HG03095 (cell line): Measurements from ENCODE around the gene BAIAP2.
"Not testable (repeated sequence)": the region's sequence is repeated elsewhere in the genome, so short reads cannot be mapped to it uniquely, and the experiment has no call there.

Source experiments
- ATAC-seq: cut with Tn5 transposase; IDR thresholded peaks from one replicate; pipeline ENCODE4 v1.9.1; 2021; ENCODE audit warnings: moderate library complexity; ENCODE audit not compliant: unreplicated experiment

The BAIAP2 gene

DNA sequence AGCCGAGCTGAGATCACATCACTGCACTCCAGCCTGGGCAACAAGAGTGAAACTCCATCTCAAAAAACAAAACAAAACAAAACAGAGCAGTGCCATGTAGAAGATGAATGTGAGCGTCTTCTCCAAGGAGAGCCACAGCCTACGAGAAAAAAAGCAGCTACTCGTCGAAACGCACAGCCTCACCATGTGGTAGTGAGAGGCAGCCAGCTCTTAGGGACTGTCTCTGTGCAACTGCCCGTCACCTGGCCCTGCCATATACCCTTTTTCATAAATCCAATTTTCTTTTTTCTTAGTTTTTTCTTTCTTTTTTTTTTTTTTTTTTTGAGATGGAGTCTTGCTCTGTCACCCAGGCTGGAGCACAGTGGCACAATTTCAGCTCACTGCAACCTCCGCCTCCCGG, 119.1 kb downstream of the BAIAP2 start:
- not testable (repeated sequence) for ATAC-seq

DNA sequence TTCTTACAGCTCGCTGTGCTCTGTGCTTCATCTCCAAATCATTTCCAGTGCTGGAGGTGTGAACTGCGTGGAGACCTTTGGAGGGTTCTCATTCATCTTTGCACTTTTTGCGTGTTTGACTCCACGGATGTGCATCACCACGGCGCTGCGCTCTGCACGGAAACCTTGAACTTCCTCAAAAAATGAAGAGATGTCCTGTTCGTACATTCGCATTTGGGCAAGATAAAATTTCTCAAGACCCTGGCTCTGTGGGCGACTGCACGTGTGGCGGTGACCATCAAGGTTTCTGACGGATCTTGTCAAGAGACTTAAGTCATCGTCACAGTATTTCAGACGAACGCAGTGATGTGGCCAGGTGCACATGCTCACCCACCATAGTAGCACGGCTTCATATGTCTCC, 120.0 kb downstream of the BAIAP2 start:
- ATAC-seq: no peak

DNA sequence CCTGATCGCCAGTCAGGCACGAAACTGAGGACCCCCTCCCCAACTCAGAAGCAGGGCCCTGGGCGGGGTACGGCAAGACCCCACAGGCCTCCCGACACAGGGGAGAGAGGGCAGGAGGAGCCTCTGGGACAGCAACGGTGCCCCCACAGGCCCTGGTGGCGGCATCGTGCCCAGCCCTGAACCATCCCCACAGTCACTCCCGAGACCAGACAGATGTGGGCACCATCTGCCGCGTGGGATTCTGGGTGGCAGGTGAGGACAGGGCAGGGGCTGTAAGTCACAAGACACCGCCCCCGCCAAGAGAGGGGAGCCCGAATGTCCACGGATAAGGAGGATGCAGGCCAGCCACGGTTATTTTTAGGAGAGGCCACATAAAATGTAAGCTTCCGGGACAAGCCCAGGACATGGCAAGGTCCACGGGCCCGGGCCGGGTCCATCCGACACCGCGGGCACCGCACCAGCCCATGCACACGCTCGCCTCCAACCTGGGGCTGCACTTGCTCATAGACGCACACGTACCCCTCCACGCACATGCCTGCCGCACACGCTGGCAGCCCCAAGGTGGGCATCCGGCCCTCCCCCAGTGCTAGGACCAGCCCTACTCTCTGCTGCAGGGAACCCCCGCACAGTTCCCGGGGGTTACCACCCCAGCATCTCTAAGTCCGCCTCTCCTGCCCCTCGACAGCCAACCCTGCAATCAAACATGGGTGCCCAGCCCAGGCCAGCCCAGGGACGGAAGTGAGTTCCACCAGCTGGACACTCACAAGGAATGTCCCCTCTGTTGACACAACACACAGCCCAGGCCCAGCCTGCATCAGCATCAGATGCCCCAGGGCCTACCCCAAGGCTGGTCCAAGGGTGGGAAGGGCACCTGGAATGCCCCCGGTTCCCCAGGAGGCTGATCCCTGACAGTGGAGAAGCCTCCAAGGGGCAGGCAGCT, 122.2 kb downstream of the BAIAP2 start:
- no peak for ATAC-seq

DNA sequence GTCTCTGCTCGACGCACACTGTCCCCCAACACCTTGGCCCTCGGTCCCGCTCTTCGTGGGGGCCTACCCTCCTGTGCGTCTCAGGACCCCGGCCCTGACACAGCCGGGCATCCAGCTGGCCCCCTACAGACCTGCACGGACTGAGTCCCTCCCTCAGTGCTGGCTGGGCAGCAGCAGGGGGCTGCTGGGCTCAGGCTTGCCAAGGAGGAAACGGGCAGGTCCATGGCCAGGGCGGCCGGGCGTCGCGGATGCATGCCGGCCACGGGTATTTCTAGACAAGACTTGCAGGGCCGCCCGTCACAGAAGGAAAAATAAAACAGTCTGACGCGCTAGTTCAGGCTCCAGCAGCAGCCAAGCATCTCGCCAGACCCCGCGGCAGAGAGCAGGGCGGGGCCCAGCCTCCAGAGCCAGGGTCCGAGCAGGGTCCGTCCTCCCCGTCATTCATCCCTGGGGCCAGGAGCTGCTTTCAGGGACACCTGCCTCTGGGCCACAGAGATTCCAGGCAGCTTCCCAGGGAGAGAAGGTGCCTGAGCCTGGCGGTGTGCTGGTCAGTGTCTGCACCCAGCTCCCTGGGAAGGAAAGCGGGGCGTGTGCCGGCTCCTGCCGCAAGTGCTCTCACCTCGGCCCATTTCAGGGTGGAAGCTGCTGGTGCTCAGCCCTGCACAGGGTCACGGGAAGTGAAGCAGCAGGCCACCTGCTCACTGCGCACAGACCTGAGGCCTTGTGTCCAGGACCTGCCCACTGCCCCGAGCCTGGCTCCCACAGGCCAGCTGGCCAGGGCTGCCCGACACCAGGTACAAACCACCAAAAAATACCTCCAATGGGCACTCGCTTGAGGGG, 123.1 kb downstream of the BAIAP2 start:
- ATAC-seq: no peak

DNA sequence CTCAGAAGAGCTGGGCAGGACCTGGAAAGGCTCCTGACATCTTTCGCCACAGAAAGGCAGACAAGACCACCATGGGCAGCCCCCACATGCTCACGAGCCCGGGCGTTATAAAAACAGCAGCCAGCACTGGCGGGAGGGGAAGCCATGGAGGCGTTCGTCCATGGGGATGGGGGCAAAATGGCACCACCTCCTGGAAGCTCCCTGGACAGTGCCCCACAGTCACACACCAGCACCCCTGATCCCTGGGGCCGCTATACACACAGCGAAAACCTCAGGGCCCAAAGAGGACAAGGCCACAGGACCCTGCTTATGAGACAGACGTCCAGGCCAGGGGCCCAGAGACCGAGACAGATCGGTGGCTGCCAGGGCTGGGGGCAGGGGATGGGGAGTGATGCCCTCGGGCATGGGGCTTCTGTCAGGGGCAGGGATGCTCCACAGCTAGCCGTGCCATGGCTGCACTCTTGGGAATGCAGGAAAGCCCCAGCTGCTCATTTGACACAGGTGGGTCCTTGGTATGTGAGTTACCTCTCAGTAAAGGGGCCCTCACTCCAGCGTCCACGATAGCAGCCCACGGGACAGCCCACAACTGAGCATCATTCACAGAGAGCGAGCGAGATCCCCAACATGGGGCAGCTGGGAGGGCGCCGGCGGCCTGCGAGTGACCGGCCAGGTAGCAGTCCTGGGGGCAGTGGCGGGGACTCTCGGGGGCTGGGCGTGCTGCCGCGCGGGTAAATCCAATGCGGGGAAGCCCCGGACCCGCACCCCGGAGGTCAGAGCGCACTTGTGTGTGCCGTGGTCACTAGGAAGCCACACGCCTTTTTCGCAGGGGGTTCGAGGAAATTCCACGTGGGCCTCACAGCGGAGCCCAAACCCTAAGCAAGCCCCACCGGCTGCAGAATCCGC, 124.0 kb downstream of the BAIAP2 start:
- no peak for ATAC-seq

DNA sequence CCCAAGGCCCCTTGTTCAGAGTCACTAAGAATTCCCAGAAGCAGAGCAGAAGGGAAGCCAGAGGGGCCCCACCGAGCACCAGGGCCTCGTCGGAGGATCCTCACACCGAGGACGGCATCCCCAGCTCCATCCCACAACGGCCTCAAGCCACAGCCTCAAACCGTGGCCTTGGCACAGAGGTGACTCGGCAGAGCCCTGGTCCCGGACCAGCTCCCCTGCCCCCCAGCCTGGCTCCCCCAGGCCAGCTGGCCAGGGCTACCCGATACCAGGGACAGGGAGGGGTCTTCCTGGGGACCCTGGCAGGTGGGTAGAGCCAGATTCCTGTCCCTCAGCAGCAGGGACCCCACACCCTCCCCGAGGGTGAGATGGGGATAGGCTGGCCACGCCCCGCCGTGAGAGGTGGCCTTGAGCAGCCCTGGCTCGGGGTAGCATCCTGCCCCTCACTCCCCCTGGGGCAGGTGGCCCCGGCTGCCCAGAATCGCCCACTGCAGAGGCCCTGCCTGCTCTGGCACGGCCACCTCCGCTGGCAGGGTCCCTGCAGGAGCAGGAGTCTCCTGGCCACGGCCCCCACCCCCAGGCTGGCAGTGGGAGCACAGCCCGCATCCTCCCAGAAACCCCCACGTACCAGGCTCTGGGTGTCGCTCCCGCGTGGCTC, 124.8 kb downstream of the BAIAP2 start:
- ATAC-seq: no peak

DNA sequence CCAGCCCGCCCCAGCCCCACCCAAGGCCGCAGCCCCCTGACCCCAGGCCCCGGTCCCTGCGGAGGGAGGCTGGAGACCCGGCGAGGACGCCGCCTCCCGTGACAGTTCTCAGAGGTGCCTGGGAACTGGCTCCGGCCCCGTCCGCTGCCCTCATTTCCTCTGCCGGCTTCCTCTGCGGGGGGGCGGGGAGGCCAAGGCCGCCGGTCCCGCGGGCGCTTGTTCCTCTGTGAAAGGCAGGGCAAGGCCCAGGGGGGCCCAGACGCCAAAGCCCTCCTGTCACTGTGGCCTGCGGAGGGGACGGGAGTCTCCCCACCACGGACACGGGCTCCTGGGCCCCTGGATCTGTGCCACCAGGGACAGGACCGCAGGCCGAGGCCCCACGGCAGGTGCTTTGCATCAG, 125.4 kb downstream of the BAIAP2 start:
- ATAC-seq: no peak

DNA sequence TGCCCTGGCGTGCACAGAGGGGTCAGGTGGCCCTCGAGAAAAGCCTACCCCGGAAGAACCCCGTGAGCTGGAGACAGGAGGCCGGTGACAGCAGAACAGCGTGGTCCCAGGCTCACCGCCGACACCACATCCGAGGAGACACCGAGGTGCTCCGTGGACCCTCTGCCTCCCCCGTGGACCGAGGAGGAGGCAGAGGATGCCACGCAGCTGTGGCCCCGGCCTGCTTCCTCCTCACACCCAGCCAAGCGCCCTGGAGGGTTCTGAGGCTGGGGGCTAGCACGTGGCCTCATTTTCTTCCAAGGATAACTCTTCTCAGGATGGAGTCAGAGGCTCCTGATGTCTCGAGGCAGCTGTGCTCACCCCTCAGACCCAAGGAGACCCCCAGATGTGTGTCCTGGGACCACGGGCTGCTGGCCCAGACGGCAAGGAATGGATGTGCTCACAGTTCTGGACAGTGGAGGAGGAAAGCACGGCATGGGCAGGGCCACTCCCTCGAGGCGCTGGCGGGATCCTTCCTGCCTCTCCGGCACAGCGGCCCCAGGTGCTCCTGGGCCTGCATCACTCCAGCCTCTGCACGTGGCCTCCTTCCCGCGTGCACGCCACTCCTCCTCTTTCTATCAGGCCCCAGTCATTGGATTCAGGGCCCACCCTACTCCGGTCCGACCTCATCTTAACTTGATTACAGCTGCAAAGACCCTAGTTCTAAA, 125.9 kb downstream of the BAIAP2 start:
- no peak for ATAC-seq

DNA sequence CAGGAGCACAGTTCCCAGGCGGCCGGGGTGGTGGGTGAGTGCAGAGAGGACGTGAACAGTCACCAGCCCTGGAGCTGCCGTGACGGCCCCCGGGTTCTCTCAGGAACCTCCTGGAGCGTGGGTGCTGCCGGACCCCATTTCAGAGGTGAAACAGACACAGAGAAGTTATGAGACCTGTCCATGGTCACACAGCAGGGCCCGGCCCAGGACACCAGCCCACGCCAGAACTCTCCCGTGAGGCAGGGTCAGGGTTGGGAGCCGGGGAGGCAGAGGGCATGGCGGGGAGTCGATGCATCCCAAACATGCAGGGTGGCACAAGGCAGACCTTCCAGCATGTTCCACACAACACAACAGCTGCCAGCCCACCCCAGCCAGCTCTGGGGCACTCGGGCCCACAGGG, 126.6 kb downstream of the BAIAP2 start:
- no peak for ATAC-seq

DNA sequence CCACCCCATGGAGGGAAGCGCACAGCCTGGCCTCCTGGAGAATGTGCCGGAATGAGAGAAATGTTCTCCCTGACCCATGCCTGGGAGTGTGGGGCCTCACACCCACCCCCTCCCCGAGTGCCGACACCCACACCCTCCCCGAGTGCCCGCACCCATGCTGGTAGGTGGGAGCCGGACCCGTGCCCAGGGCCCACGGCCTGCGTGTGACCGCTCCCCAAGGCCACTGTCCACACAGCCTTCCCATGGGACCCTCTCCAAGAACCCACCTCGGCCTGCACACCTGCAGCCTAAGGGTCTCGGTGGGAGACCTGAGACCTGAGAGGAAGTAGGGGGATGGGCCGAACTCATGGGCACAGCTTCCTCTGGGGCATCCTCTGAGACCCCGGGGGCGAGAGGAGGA, 127.0 kb downstream of the BAIAP2 start:
- no peak for ATAC-seq

DNA sequence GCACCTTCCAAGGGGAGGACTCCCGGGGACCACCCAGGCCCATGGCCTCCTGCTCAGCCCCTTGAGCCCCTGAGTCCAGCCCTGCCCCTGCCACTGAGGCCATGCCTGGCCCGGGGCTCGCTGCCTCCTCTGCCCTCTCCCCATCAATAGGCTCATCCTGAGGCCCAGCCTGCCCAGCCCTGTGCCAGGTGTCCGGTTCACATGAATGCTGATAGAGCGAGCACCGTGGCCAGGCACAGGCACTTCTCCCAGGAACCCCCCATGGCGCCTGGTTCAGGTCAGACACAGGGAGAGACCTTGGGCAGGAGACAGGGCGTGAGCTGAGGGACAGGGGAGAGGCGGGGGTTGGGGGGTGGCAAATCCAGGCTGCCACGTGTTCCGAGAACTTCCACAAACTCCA, 127.5 kb downstream of the BAIAP2 start:
- ATAC-seq: no peak

DNA sequence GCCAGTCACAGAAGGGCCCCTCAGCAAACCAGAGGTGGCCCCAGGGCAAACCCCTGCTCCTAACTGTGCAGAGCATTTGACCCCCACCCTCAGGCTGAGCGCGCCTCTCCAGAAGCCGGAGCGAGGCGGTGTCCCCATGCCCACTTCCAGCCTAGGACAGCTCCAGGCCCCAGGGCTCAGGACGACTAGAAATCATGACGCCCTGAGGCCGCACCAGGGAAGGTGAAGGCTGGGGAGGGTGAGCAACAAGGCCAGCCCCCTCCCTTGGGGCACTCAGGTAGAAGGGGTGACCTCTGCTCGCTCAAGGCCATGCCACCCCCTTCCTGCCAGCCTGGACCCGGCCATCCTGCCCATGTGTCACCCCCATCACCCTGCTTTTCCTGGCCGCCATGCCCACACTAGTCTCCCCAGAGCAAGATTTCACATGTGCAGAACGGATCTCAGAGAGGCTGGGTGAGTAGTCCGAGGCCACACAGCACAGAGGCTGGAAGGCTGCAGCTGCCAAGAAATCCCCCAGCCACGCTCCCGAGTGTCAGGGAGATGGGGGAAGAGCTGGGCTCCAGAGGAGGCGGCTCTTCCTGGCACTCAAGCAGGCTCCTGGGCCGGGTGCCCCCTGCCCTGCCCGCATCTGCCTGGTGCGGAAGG, 128.2 kb downstream of the BAIAP2 start:
- ATAC-seq: no peak

DNA sequence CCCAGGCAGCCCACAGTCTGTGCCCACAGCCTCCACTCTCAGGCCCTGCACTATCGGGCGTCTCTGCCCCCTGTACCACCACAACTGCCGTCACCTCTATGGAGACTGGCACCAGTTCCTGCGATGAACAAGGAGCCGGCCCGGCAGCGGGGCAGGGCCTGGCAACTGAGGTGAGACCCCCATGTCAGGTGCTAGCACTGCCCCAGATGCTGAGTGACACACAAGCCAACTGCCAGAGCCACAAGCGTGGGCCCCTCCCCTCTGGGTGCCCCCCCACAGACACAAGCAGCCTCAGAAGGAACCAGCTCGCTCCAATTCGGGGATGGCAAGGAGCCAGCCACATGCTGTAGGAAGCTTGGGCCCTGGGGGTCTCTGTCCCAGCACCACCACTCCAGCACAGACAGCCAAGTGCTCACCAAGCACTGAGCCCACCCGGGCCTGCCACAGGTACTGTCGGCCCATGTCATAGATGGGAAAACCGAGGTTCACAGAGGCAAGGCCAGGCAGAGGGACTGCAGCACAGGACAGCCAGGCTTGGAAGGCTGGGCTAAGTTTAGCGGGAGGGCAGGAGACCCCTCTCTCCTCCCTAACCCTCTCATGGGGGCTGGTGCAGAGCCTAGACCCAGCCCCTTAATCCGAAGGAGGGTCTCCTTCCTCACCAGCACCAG, 128.9 kb downstream of the BAIAP2 start:
- ATAC-seq: no peak

DNA sequence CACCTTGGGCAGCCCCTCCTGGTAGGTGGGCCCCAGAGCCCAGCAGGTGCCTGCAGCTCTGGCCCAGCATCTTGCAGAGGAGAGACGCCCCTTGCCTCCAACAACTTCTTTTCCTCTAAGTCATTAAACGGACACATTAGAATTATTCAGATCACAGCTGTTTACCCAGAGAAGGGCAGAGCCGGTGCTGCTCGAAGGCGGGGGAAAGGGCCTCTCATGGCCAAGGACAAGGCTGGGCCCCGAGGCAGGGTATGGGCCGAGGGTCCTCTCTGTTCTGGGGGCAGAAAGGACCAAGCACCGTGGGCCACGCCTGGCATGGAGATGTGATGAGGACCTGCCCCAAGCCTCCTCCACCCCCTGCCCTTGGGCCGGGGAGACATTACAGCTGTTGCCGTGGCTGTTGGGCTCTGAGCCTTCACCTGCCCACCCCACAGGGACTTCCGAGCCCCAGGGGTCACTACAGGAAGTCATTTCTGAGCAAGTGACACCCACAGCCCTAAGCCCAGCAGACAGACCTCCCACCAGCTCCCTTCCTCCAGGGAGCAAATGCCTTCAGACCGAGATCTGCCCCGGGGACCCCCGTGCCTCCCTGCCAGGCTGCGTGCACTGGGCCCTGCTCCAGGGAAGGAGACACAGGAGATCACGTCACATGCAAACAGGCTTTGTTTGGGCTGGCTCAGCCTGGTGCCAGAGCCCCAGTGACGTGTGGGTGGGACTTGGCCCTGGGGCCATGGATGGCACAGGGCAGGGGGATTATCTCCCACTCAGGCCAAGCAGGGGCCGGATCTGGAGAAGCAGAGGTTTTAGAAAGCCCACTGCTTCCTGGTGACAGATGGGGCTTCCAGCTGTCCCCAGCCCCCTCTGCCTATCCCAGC, 129.7 kb downstream of the BAIAP2 start:
- no peak for ATAC-seq

DNA sequence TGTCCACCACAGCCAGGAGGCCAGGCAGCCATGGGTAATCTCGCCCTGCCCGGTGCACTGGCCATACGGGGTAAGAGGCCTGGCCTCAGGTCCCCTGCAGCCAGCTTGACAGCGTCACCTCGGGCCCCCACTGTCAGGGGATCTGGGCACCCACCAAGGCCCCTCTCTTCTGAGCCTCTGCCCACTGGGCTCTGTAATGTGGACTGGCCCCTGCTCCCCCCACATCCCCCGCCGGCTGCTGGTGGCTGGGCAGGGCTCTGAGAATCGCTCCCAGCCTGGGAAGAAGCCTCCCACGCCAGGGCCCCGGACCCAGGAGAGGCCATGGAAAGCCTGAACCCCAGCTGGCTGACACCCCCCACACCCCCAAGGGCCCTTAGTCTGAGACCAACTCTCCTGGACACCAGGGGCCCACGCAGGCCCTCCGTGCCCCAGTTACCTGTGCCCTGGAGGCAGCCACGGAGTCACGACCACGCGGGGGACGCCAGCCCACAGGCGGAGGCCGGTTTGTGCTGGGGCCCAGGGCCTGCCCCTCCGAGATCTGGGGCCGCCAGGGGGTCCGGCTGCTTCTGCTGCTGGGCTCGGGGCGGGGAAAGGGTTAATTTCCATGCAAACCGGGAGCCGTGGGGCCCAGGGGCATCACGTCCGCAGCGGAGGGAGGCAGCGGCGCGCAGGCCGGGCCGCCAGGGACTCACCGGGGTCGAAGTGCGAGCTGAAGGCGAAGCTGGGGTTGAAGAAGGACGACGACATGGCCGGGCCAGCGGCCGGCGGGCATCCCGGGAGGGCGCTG, 130.5 kb downstream of the BAIAP2 start, which contains the start of gene PVALEF:
TSS of gene PVALEF (plus strand) at position 262 of the 787 bp plus-strand sequence. CDS start 15,720 bp downstream, outside the sequence.
- ATAC-seq: no peak

DNA sequence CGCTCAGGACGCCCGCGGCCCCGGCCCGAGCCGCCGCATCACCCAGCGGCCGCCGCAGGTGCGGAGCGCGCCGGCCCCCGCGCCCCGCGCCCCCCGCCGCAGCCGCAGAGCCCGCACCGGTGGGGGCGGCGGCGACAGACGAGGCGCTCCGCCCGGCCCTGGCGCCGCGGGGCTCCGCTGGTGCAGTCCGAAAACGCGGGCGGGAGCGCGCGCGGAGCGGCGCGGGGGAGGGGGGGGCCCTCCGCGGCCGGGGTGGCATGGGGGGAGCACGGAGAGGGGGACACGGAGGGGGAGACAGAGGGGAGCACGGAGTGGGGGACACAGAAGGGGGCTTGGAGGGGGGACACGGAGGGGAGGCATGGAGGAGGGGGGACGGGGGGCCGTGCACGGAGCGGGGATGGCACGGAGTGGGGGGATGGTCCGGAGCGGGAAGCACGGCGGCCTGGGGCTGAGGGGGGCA, 131.1 kb downstream of the BAIAP2 start, which contains the start of gene AATK:
TSS of gene AATK (minus strand) at position 189 of the 460 bp plus-strand sequence. CDS start 229 bp downstream, outside the sequence.
- no peak for ATAC-seq
